HUDEP-2 (cell line): ENCODE measurements around the gene RNF4.
"Not testable (repeated sequence)": the region's sequence is repeated elsewhere in the genome, so short reads cannot be mapped to it uniquely, and the experiment has no call there.

ENCODE experiments used
- DNase-seq, 76 experiments: peaks; one replicate each; lab custom pipeline; 2025; ENCODE audit not compliant: unreplicated experiment in 76 of 76; lab: John Stamatoyannopoulos, UW

RNF4 gene

GRCh38 chr4:2468456-2469191 lies at the start of gene RNF4:
Gene RNF4 (plus strand): TSS chr4:2469106. CDS start chr4:2490494, 21,388 bp downstream.
- DNase-seq, result peak in 75 of 76 experiments; percentile 54 to 97 (median 93)

GRCh38 chr4:2419814-2420213 lies 49.1 kb upstream of the RNF4 start:
- DNase-seq, result no peak

DNA sequence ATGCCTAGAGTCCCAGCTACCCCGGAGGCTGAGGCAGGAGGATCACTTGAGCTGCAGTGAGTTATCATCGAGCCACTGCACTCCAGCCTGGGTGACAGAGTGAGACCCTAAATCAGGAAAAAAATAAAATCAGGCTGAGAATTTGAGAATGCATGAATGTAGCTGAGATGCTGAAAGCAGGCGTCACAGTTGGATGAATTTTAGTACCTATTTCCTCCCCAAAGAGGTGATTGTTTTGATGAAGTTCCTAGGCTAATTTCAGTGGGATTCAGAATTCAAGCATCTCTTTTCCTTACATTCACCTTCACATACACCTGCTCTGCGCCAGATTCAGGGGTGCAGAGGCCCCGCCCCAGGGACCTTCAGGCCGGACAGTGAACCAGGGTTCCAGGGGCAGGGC lies 47.0 kb upstream of the RNF4 start:
- DNase-seq, result no peak

DNA sequence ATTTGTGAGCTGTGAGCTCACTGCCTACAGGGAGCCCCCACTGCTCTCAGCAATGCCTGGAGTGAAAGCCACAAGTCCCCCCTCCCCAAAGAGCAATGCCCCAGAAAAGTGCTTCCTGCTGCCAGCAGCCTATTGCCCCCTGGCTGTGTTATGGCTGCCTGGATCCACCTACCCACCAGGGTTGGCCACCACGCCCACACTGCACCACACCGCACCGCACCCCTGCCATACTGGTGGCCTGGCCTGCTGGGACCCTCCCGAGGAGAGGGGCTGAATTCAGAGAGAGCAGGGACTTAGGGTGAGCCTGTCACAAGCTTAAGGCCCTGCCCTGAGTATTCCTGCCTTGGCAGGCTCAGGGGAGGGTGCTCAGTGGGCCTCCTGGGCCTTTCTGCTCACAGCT lies 45.8 kb upstream of the RNF4 start:
- no peak for DNase-seq

DNA sequence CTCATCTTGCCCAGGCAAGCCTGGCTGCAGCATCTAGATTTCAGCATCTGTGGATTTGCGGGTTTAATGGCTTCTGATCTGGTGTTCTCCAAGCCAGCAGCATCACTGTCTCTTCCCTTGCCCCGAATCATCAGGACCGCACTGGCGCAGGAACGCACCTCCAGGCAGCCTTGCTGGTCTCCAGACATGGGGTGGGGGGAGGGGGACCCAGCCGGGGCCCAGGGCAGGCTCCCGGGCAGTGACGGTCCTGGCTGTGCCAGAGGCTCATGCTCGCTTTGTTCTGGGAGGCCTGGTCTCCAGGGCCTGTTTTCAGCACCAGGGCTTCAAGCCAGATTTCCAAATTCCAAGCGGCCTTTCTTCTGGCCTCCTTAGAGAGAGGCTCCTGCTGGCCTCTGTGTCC lies 45.2 kb upstream of the RNF4 start:
- no peak for DNase-seq

GRCh38 chr4:2424581-2424980 lies 44.3 kb upstream of the RNF4 start:
- DNase-seq, result no peak

DNA sequence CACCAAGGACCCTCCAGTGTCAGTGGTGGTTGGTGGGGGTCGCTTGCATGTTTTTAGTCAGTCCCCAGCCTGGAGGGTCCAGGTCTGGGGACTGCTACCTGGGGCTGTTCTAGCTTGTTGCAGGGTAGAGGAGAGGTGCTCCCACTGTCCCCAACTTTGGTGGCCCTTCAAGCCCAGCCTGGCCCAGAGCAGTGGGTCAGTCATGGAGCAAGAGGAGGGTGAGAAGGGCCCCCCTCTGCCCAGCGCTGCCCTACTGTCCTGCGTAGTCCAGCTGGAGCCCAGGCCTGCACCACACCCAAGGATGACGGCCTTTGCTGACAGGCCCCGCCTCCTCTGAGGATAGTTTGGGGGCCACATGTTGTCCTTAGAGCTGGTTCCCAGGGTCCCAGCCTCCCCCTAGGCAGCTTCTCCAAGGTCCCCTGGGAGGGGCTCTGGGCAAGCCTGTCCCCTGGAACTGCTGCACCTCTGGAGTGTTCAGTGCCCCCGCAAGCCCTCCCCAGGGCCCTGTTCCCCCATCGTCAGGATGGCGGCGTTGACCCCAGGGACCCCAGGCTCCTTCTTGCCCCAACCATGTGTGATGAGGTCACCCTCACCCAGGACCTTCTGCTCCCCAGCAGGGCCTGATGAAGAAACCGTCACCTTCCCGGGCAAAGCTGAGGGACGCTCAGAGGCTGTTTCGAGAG lies 43.4 kb upstream of the RNF4 start:
- no peak for DNase-seq

GRCh38 chr4:2426069-2426397 lies 42.9 kb upstream of the RNF4 start:
- DNase-seq, result no peak

GRCh38 chr4:2426711-2427275 lies 42.1 kb upstream of the RNF4 start:
- DNase-seq, result no peak

DNA sequence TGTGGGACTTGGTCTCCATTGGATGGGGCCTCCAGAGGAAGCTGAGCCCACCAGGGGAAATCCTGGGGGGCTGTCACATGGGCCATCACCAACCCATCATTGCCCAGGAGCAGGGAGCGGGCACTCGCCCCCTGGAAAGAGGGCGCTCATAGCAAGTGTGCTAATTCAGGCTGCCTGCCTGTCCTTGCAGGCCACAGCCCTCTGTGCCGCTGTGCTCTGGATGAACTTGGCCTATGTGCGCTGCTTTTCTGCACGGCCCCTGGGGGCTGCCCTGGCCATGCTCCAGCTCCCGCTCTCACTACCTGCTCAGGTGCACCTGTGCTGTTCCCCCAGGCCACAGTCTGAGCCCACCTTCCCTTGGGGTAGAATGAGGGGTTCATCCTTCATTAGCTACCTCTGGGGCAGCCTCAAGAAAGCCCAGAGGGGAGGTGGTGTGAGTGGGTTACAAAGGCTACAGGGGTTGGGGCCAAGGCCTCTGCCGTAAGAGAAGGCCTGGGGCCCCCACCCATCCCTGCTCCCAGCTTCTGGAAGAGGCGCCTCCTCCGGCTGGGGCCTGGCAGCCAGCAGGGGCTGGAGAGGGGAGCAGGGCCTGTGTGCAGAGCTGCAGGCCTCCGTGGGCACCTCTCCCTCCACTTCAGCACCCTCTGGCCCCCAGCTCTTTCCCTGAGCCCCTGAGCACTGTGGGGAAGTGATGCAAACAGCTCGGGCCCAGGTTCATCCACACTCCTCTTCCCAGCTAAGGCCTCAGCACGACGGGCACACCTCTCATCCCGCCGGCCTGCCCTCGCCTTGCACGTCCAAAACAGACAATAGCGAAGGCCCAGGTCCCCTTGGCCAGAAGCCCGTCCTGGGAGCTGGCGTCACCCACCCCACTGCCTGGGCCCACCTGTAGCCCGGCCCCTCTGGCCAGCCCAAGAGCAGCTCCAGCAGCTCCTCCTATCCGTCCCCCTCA lies 41.2 kb upstream of the RNF4 start:
- DNase-seq, result no peak

DNA sequence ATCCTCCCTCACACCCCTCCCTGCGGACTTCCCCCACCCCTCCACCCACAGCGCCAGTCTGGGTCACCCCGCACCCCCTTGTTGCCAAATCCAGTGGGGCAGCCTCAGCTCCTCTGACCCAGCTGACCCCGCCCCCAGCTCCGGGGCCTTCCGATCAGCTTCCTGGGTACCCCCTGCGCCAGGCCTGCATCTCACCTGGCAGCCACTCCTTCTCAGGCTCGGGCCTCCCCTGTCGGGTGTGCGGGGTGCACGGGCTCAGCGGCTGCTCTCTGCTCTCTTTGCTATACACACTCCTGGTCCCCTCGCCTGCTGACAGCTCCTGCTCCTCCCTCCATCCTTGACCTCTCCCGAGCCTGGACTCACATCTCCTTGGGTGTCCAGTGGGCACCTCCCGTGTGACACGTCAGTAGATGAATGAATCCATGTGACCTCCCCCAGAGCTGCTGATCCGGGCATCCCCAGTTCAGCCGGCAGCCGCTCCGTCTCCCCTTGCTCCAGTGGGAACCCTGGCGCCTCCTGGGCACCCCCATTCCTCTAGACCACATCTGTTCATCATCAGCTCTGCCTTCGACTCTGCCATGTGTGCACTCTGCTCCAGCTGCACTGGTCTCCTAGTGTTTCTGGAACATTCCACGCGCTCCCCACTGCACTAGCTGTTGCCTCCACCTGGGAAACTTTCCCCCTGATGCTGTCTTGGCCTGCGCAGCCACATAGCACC lies 40.3 kb upstream of the RNF4 start:
- no peak for DNase-seq

- not testable (repeated sequence) for DNase-seq
These were observed 38.8 kb upstream of the RNF4 start for GRCh38 chr4:2429945-2430757.

DNA sequence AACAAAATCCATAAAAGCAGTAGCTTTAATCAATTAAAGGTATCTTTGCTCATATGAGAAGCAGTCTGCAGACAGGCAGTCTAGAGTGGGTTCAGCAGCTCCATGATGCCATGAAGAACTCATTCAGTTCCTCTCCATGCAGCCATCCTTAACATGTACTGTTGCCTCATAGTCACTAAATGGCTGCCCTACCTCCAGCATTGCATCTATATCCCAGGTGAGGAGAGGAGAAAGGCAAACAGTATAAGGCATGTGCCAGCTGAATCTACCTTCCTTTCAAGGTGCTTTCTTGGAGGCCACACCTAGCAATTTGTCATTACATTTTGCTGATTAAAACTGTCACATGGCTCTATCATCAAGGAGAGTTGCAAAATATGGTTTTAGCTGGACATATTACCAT lies 36.9 kb upstream of the RNF4 start:
- no peak for DNase-seq

GRCh38 chr4:2432991-2433530 lies 35.8 kb upstream of the RNF4 start:
- DNase-seq, result peak in 6 of 76 experiments; percentile 8 to 36 (median 12)

GRCh38 chr4:2433609-2434350 lies 35.1 kb upstream of the RNF4 start:
- DNase-seq, result no peak

- DNase-seq, result no peak
These were observed 34.5 kb upstream of the RNF4 start for GRCh38 chr4:2434420-2434819.

- no peak for DNase-seq
These were observed 32.6 kb upstream of the RNF4 start for GRCh38 chr4:2436301-2436700.

GRCh38 chr4:2436761-2437474 lies 32.0 kb upstream of the RNF4 start:
- DNase-seq, result no peak
